ENCODE measurements around the gene EYA4.

GRCh38 chr6:133468591-133468990, 227.4 kb downstream of the EYA4 start:
- TF ChIP-seq CTCF (IDR thresholded peaks at IDR 0.05) (no peak), POLR2A (IDR thresholded peaks at IDR 0.05) (no peak)

All from esophagus squamous epithelium (tissue), 4 donors.